ENCODE results near the gene RNU1-4. TPM values are rescaled to one million over a fixed set of nuclear protein-coding genes. Genes with fewer than 3 reads are reported as not detected.
"Not testable (repeated sequence)": the region's sequence is repeated elsewhere in the genome, so short reads cannot be mapped to it uniquely, and the experiment has no call there.

RNU1-4 gene
- total and polyA plus RNA-seq, 2 donors: 17,380 TPM; not detected in 1

DNA sequence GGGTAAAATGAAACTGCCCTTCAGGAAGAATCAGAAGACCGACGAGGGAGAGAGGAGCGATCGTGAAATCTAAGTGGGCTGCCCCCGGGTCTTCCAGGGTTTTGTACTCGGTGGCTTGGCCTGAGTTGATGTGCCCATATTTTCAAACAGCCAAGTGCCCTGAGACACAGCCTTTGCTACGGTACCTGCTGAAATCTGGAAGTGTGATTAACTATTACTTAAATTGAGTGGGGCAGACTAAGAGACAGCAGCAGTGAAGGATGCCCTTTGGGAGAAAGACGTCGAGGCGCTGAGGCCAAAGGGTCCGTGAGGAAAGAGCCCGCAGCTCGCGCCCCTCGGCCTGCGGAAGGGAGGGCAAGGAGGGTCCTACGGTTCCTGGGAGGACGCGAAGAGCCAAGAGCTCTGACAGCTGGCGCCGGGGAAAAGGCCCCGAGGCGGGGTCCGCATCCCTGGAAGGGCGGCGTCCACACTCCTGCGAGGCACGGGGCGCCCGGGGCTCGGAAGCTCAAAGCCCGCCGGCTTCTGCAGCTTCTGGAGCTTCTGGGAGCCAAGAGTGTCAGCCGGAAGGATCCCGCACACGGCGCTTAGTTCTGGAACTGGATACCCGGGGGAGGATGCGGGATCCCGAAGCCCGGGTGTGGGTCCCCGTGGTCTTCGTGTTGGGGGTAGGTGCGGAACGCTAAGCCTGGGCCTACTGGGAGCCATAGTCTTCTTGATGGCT lies 15.4 kb upstream of the RNU1-4 start:
- no peaks in the 10 kb centered on the region for H3K4me1 ChIP-seq (ENCODE audit: control insufficient read depth in 2 of 2, insufficient read depth in 2 of 2, low read length in 2 of 2)
- DNase-seq (ENCODE audit: low read depth in 6 of 9, low spot score in 9 of 9): no peak
- 85% methylated on average over 45 of the region's 45 CpGs for WGBS
- no peaks in the 10 kb centered on the region for H3K36me3 ChIP-seq (ENCODE audit: control insufficient read depth in 2 of 2, insufficient read depth in 2 of 2, low read length in 1 of 2)
- H3K9me3 ChIP-seq (ENCODE audit: control insufficient read depth in 2 of 2, insufficient read depth in 1 of 2, low read length in 1 of 2): peaks cover 0 to 6% of the 10 kb centered on the region in 2 donors
- no peak overlapping the region for H3K4me3 ChIP-seq (ENCODE audit: low read length in 2 of 2)
- peaks cover 2 to 39% of the 10 kb centered on the region in 2 donors for H3K27me3 ChIP-seq (ENCODE audit: control insufficient read depth in 2 of 2, insufficient read depth in 1 of 2, low read length in 1 of 2)
- no peak overlapping the region for H3K27ac ChIP-seq (ENCODE audit: low read depth in 1 of 2, low read length in 1 of 2)

DNA sequence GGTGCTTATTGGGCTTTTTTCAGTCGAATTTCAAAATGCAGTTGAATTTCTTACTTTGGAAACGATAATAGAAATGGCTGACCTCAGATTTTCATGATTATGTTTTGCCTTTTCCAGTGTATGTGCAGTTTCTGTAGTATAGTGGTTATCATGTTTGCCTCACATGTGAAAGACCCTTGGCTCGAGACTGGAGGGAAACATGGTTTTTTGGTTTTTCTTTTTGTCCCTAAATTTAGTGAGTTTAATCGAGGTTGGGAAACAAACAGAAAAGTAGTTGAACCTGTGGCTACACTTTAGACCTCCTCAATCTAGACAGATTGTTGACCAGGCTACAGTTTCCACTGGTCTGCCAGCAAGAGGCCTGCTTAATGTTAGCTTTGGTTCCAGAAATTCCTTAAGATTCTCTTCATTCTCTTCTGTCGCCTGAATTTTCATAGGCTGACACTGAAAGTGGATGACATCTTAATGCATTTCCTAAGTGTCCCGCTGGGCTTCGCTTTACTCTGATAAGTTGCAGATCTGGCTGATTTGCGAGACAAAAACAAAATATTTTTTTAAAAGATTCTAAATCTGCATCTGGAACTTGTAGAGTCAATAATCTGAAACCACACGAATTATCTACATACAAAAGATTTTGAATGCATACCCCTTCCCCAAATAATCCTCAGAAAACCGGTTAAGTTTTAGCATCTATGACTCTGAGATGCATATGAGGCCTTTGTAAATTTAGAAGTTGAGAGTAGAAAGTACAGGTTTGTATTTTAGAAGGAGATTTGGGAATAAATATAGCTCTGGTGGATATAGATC lies 14.7 kb upstream of the RNU1-4 start:
- not testable (repeated sequence) for H3K4me1 ChIP-seq (ENCODE audit: control insufficient read depth in 2 of 2, insufficient read depth in 2 of 2, low read length in 2 of 2); H3K27ac ChIP-seq (ENCODE audit: low read depth in 1 of 2, low read length in 1 of 2); H3K36me3 ChIP-seq (ENCODE audit: control insufficient read depth in 2 of 2, insufficient read depth in 2 of 2, low read length in 1 of 2); H3K4me3 ChIP-seq (ENCODE audit: low read length in 2 of 2); H3K9me3 ChIP-seq (ENCODE audit: control insufficient read depth in 2 of 2, insufficient read depth in 1 of 2, low read length in 1 of 2); DNase-seq (ENCODE audit: low read depth in 6 of 9, low spot score in 9 of 9)
- H3K27me3 ChIP-seq (ENCODE audit: control insufficient read depth in 2 of 2, insufficient read depth in 1 of 2, low read length in 1 of 2): peaks cover 2 to 36% of the 10 kb centered on the region in 2 donors
- 94% methylated on average over 10 of the region's 10 CpGs for WGBS

DNA sequence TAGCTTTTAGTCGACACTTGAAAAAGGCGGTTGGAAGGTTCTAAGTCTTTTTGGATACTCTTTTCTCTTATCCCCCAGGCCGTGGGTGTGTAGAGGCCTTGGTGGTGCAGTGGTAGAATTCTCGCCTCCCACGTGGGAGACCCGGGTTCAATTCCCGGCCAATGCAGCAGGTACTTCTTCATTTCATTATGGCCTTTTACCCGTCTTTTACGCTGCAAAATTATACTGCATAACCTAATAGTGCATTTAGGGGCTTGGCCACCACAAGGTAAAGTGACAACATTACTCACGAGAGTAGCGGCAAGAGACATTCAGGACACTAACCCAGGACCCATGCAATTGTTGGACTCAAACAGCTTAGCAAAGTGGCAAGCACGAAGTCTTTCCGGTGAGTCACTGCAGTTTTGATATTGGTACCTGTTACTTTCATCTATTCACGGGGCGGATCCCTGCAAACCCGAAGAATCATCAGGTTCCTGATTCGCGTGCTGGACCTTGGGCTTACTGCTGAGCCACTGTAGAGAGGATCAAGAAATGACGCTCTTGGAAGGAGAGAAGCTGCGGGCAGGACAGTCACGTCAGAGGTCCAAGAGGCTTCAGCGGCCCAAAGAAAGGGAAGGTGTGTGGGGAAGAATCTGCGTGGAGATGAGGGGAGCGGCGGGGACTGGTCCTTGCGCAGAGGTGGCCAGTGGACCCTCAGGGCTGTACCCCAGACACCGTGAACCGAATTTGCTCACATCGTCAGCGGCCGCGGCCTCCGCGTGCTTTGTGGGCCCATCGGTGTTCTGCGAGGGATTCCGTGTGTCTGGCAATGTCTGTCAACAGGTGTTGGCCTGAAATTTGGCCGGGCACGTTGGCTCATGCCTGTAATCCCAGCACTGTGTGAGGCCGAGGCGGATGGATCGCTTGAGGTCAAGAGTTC lies 12.9 kb upstream of the RNU1-4 start:
- Histone ChIP-seq H3K27me3 (ENCODE audit: control insufficient read depth in 2 of 2, insufficient read depth in 1 of 2, low read length in 1 of 2) (peaks cover 2 to 31% of the 10 kb centered on the region in 2 donors), H3K36me3 (ENCODE audit: control insufficient read depth in 2 of 2, insufficient read depth in 2 of 2, low read length in 1 of 2) (no peaks in the 10 kb centered on the region), H3K27ac (ENCODE audit: low read depth in 1 of 2, low read length in 1 of 2) (no peak overlapping the region), H3K9me3 (ENCODE audit: control insufficient read depth in 2 of 2, insufficient read depth in 1 of 2, low read length in 1 of 2) (peaks cover 0 to 6% of the 10 kb centered on the region in 2 donors), H3K4me3 (ENCODE audit: low read length in 2 of 2) (no peak overlapping the region), H3K4me1 (ENCODE audit: control insufficient read depth in 2 of 2, insufficient read depth in 2 of 2, low read length in 2 of 2) (no peaks in the 10 kb centered on the region)
- DNase-seq (ENCODE audit: low read depth in 6 of 9, low spot score in 9 of 9): no peak
- 69% methylated on average over 42 of the region's 42 CpGs for WGBS

DNA sequence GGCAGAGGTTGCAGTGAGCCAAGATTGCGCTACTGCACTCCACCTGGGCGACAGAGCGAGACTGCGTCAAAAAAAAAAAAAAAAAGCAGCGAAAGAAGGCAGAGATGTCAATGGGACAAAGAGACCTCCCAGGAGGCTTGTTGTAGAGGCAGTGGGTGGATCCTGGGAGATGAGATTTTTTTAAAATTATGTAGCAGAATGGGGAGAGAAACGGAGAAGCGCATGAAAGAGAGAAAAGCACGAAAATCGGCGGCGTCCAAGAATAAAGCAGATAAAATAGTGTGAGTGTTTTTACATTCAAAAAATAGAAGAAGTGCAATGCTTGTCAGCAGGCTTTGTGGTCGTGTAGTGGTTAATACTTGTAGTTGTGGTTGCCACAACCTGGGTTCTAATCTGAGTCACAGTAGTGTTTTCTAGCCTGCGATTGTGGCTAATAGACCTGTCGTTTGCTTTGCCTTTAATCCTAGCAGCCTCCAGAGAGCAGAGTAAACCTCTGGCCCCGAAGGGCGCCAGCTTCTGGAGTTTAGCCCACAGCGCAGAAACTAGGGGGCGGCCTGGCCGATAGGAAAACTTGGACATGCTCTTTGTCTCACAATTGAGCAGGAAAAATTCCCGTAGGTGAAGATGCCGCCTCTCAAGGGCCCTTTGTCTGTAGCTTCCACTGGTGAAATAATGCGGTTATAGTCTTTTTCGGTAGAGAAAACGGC lies 11.9 kb upstream of the RNU1-4 start:
- not testable (repeated sequence) for H3K9me3 ChIP-seq (ENCODE audit: control insufficient read depth in 2 of 2, insufficient read depth in 1 of 2, low read length in 1 of 2); H3K27ac ChIP-seq (ENCODE audit: low read depth in 1 of 2, low read length in 1 of 2); DNase-seq (ENCODE audit: low read depth in 6 of 9, low spot score in 9 of 9); H3K4me3 ChIP-seq (ENCODE audit: low read length in 2 of 2); H3K4me1 ChIP-seq (ENCODE audit: control insufficient read depth in 2 of 2, insufficient read depth in 2 of 2, low read length in 2 of 2); H3K36me3 ChIP-seq (ENCODE audit: control insufficient read depth in 2 of 2, insufficient read depth in 2 of 2, low read length in 1 of 2)
- H3K27me3 ChIP-seq (ENCODE audit: control insufficient read depth in 2 of 2, insufficient read depth in 1 of 2, low read length in 1 of 2): peaks cover 2 to 31% of the 10 kb centered on the region in 2 donors
- WGBS: 66% methylated on average over 17 of the region's 24 CpGs

DNA sequence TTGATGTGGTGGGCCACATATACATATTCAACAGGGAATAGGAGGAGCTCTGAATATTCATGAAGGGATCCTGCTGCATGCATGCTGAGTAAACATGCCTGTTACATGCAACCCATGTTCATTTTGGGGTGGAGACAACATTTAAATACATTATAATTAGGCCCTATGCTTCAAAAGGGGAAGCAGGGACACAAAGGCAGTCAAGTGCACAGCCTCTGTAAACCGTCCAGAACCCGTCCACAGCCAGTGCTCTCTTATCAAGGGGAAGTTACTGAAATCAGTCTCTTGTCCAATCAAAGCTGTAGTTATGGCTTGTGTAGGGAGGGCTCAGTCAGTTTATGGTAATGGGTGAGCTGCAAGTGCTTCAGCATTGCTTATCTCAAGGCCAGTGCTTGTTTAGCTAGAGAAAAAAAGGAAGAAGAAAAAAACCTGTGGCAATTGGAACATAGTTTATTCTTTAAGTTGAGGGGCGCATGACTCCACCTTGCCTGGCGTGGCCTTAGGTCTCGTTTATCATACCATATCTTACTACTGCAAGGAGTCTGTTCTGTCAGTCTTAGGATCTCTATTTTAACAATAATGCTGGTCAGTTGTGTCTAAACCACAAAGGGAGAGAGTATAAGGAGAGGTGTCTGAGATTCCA lies 7.9 kb upstream of the RNU1-4 start:
- H3K4me3 ChIP-seq (ENCODE audit: low read length in 2 of 2); H3K9me3 ChIP-seq (ENCODE audit: control insufficient read depth in 2 of 2, insufficient read depth in 1 of 2, low read length in 1 of 2); H3K36me3 ChIP-seq (ENCODE audit: control insufficient read depth in 2 of 2, insufficient read depth in 2 of 2, low read length in 1 of 2); H3K27ac ChIP-seq (ENCODE audit: low read depth in 1 of 2, low read length in 1 of 2); DNase-seq (ENCODE audit: low read depth in 6 of 9, low spot score in 9 of 9); H3K27me3 ChIP-seq (ENCODE audit: control insufficient read depth in 2 of 2, insufficient read depth in 1 of 2, low read length in 1 of 2); H3K4me1 ChIP-seq (ENCODE audit: control insufficient read depth in 2 of 2, insufficient read depth in 2 of 2, low read length in 2 of 2): not testable (repeated sequence)
- WGBS: 56% methylated on average over 3 of the region's 5 CpGs

DNA sequence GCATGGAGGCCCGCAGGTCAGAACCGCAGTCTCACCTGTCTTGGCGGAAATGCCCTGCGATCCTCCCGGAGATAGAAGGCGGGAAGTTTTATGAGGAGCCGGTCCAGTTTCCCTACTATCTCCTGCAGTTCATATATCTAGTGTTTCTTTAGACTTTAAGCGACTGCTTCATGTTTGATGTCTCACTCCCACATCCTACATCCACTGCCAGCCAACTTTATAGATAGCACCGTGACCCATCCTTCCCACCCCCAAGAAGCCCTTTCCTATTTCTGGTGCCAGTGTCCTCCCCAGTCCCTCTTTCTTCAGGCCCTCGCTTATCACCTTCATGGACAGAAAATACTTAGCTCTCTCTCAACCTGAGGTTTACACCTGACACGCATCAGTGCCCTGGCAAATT lies 914 bp downstream of the RNU1-4 start:
- H3K27ac ChIP-seq (ENCODE audit: low read depth in 1 of 2, low read length in 1 of 2); H3K4me1 ChIP-seq (ENCODE audit: control insufficient read depth in 2 of 2, insufficient read depth in 2 of 2, low read length in 2 of 2); H3K27me3 ChIP-seq (ENCODE audit: control insufficient read depth in 2 of 2, insufficient read depth in 1 of 2, low read length in 1 of 2); H3K9me3 ChIP-seq (ENCODE audit: control insufficient read depth in 2 of 2, insufficient read depth in 1 of 2, low read length in 1 of 2); DNase-seq (ENCODE audit: low read depth in 6 of 9, low spot score in 9 of 9); H3K36me3 ChIP-seq (ENCODE audit: control insufficient read depth in 2 of 2, insufficient read depth in 2 of 2, low read length in 1 of 2); H3K4me3 ChIP-seq (ENCODE audit: low read length in 2 of 2): not testable (repeated sequence)
- no CpG with 5 or more reads among the region's 11 CpGs for WGBS

DNA sequence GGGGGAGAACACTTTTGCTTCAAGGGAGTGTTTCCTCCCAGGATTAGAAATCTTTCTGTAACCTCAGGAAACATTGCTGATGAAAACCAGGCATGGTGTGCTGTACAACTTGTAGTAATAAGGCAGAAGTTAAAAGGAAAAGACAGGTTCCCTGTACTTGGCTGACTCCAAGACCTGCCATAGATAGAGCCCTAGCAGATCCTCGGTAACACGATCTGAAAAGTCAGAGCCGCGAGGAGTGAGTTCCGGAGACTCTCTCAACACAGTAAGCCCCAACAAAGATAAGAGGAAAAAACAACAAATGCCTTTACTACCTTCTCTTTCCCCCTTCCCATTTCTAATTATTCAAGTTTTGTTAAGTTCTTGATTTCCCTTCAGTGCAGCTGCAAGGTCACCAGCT lies 7.3 kb downstream of the RNU1-4 start:
- H3K36me3 ChIP-seq (ENCODE audit: control insufficient read depth in 2 of 2, insufficient read depth in 2 of 2, low read length in 1 of 2); DNase-seq (ENCODE audit: low read depth in 6 of 9, low spot score in 9 of 9); H3K9me3 ChIP-seq (ENCODE audit: control insufficient read depth in 2 of 2, insufficient read depth in 1 of 2, low read length in 1 of 2); H3K4me1 ChIP-seq (ENCODE audit: control insufficient read depth in 2 of 2, insufficient read depth in 2 of 2, low read length in 2 of 2); H3K27me3 ChIP-seq (ENCODE audit: control insufficient read depth in 2 of 2, insufficient read depth in 1 of 2, low read length in 1 of 2); H3K27ac ChIP-seq (ENCODE audit: low read depth in 1 of 2, low read length in 1 of 2); H3K4me3 ChIP-seq (ENCODE audit: low read length in 2 of 2): not testable (repeated sequence)
- WGBS: 97% methylated on average over 5 of the region's 5 CpGs

DNA sequence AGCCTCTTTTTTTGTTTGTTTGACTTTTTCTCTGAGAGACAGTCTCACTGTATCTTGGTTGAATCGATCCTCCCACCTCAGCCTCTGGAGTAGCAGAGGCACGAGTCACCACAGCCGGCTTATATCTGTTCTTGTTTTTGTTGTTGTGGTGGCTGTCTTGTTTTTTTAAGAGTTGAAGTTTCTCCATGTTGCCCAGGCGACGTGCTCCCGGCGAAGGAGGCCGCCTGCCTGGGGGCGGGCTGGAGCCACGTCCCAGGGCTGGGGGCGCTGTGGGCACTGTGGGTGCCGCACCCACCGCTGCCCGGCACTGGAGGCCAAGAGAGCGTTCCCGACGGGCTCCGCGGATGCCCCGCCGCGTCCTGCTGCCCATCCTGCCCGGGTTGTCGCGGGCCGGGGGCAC lies 8.4 kb downstream of the RNU1-4 start:
- DNase-seq (ENCODE audit: low read depth in 6 of 9, low spot score in 9 of 9); H3K27ac ChIP-seq (ENCODE audit: low read depth in 1 of 2, low read length in 1 of 2); H3K4me1 ChIP-seq (ENCODE audit: control insufficient read depth in 2 of 2, insufficient read depth in 2 of 2, low read length in 2 of 2); H3K27me3 ChIP-seq (ENCODE audit: control insufficient read depth in 2 of 2, insufficient read depth in 1 of 2, low read length in 1 of 2); H3K36me3 ChIP-seq (ENCODE audit: control insufficient read depth in 2 of 2, insufficient read depth in 2 of 2, low read length in 1 of 2); H3K4me3 ChIP-seq (ENCODE audit: low read length in 2 of 2); H3K9me3 ChIP-seq (ENCODE audit: control insufficient read depth in 2 of 2, insufficient read depth in 1 of 2, low read length in 1 of 2): not testable (repeated sequence)
- 96% methylated on average over 23 of the region's 26 CpGs for WGBS
